ENCODE measurements around the gene PCDHGB5.
"Not testable (repeated sequence)": the region's sequence is repeated elsewhere in the genome, so short reads cannot be mapped to it uniquely, and the experiment has no call there.

Gene PCDHGB5

GRCh38 chr5:141397756-141398551, at the start of gene PCDHGB5:
TSS of gene PCDHGB5 (plus strand) at chr5:141397947. CDS start at chr5:141398128, 181 bp downstream.
- DNase-seq: not testable (repeated sequence)

GRCh38 chr5:141349917-141350619, 47.7 kb upstream of the PCDHGB5 start, which contains the start of gene PCDHGB1:
TSS of gene PCDHGB1 (plus strand) at chr5:141350099. CDS start at chr5:141350261, 162 bp downstream.
- no peak for DNase-seq

GRCh38 chr5:141351591-141351990, 46.2 kb upstream of the PCDHGB5 start:
- DNase-seq: no peak

GRCh38 chr5:141354900-141355469, 42.8 kb upstream of the PCDHGB5 start, which contains the start of gene PCDHGA4:
TSS of gene PCDHGA4 (plus strand) at chr5:141355021. CDS start at chr5:141355108, 87 bp downstream.
- no peak for DNase-seq

- no peak for DNase-seq
Measured at GRCh38 chr5:141355641-141356040, 42.1 kb upstream of the PCDHGB5 start.

GRCh38 chr5:141356133-141356532, 41.6 kb upstream of the PCDHGB5 start:
- DNase-seq: no peak

GRCh38 chr5:141356950-141357349, 40.8 kb upstream of the PCDHGB5 start:
- DNase-seq: no peak

- DNase-seq: no peak
Measured at GRCh38 chr5:141359790-141360426, 37.8 kb upstream of the PCDHGB5 start, which contains the start of gene PCDHGB2. TSS of gene PCDHGB2 (plus strand) at chr5:141359994. CDS start at chr5:141360136, 142 bp downstream.

- DNase-seq: no peak
Measured at GRCh38 chr5:141360685-141361084, 37.1 kb upstream of the PCDHGB5 start.

GRCh38 chr5:141362719-141363118, 35.0 kb upstream of the PCDHGB5 start:
- no peak for DNase-seq

GRCh38 chr5:141363952-141364660, 33.6 kb upstream of the PCDHGB5 start, which contains the start of gene PCDHGA5:
TSS of gene PCDHGA5 (plus strand) at chr5:141364162. CDS start at chr5:141364331, 169 bp downstream.
- DNase-seq: no peak

GRCh38 chr5:141366016-141366896, 31.5 kb upstream of the PCDHGB5 start:
- DNase-seq: no peak

GRCh38 chr5:141369994-141370848, 27.5 kb upstream of the PCDHGB5 start, which contains the start of gene PCDHGB3:
TSS of gene PCDHGB3 (plus strand) at chr5:141370242. CDS start at chr5:141370395, 153 bp downstream.
- no peak for DNase-seq

- DNase-seq: no peak
Measured at GRCh38 chr5:141371572-141372475, 25.9 kb upstream of the PCDHGB5 start.

- no peak for DNase-seq
Measured at GRCh38 chr5:141373673-141374317, 24.0 kb upstream of the PCDHGB5 start, which contains the start of gene PCDHGA6. TSS of gene PCDHGA6 (plus strand) at chr5:141373891. CDS start at chr5:141374084, 193 bp downstream.

GRCh38 chr5:141374627-141375026, 23.1 kb upstream of the PCDHGB5 start:
- no peak for DNase-seq

- not testable (repeated sequence) for DNase-seq
Measured at GRCh38 chr5:141375444-141376155, 22.1 kb upstream of the PCDHGB5 start.

All from NCI-H1105 treated with DMSO at 0.1 percent for 48 hours (cell line).